NCI-H2107 treated with DMSO at 0.1 percent for 48 hours (cell line): ENCODE measurements around the gene HKDC1.

Experiments used
- DNase-seq: peaks from one replicate; lab custom pipeline; 2025; ENCODE audit not compliant: unreplicated experiment; lab: John Stamatoyannopoulos, UW

The HKDC1 gene

GRCh38 chr10:69215405-69216171, 4.5 kb upstream of the HKDC1 start:
- no peak for DNase-seq

GRCh38 chr10:69216577-69217118, 3.5 kb upstream of the HKDC1 start:
- DNase-seq: no peak

- no peak for DNase-seq
These were observed 2.9 kb upstream of the HKDC1 start for GRCh38 chr10:69217119-69217754.

GRCh38 chr10:69218831-69219230, 1.3 kb upstream of the HKDC1 start:
- no peak for DNase-seq

GRCh38 chr10:69220507-69220906, 375 bp downstream of the HKDC1 start:
- no peak for DNase-seq

DNA sequence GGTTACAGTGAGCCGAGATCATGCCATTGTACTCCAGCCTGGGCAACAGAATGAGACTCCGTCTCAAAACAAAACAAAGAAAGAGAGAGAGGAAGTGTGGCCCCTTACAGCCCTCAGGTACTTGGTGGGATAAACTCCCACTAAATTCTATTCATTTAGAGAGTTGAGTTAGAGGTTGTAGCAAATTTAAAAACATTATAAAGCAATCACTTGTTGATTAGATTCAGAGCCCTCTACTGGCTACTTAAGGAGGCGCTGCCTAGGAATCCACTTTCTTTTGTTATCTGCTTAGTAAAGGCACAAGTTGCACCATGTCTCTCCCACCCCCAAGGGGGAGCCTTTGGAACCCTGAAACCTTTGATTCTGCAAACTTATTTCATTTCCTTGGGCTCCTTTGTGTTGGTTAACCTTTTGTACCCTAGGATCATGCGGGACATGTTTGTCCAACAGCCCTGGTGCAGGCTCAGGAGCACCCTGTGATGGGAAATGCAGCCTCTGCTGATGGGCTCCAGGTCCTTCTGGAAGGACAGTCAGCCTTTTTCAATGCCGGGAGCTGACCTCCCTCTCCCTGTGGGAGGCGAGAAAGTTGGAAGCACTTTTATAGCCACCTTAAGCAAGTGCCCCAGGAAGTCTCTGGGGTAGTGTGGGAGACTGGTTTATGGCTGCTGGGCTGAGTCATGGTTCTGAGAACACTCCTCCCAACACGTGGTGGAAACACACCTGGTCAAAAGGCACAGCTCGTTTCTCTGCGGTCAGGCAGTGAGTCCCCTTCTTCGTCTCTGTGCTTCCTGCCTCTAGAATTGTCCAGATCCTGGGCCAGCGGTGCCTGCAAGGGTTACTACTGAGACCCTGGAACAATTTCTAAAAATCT, 2.3 kb downstream of the HKDC1 start:
- peak; percentile 36 for DNase-seq

DNA sequence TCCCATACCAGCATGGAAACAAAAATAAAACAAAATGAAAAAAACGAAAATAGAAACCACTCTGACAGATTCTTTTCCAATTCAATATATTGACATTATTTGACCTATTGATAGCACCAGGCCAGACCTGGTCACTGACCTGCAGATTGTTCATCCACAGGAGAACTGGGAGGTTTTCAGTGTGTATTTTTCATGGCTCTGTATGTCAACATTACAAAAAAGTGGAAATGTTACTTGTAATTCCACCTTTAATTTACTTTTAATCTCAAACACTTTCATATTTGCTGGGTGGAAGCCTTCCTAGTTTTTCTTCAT, 2.9 kb downstream of the HKDC1 start:
- DNase-seq: no peak

DNA sequence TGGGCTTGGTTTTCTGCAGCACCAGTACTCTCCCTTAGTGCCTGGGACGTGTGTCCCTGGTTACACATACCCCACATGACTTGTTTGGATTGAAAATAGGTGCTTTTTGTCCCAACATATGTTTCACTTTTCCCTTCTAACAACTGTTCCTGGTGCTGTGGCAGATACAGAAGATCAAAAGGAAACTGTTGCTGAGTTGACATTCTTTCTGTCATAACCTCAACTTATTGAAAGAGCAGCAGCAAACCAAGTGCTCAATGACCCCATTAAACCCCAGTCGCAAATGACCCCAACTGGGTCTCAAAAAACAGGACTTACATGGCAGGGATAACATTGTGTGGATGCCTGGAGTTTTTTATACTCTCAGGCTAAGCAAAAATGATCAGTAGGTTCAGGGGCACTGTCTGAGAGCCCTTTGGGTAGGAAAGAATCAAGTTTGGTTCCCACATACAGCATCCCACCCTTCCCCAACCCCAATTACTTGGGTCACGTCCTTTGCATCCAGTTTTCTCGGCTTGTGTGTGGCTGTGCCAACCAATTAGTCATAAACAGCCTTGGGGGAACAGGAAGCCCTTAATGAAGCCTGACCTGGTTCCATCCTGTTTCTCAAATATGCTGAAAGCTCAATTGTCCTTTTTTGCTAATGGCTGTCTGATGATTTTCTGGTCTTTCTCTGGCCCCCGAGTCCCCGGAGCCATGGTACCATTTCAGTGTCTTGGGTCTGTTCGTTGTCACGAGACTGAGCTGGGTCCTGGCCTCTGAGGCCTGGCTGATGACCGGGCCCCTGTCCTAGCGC, 4.9 kb downstream of the HKDC1 start:
- no peak for DNase-seq

DNA sequence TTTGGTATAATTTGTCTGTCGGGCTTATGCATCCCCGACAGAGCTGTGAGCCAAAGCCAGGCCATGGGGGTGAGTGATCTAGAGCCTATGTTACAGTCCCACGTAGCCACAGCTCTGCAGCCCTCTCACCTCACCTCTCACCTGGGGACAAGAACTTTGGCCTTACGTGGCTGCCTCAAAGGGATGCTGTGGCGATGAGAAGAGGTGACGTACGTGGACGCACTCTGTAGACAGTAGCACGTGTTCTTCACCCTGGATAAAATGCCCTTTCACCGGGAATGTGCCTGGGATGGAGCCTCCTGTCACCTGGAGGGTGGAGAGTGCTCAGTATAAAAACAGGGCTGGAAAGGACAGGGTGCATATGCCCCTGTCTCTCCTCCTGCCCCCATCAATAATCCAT, 5.5 kb downstream of the HKDC1 start:
- DNase-seq: no peak

DNA sequence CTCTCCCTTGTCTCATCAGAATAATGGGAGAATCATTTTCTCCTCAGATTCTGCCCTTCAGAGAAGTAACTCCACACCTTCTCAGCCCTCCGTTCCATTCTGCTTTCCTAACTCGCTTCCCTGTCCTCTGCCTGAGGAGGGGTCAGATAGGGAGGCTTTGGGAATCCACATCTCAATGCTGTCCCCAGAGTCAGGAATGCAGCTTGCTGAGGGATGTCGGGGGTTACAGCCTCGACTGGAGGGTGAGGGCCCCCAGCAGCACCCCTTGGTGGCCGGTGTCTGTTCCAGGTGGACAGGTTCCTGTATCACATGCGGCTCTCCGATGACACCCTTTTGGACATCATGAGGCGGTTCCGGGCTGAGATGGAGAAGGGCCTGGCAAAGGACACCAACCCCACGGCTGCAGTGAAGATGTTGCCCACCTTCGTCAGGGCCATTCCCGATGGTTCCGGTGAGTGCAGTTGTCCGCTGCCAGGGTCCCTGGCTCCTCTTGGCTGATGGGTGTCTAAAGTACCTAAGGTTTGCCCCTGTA, 6.9 kb downstream of the HKDC1 start:
- DNase-seq: no peak

GRCh38 chr10:69228151-69228550, 8.0 kb downstream of the HKDC1 start:
- DNase-seq: no peak

GRCh38 chr10:69229616-69229916, 9.4 kb downstream of the HKDC1 start:
- DNase-seq: no peak

DNA sequence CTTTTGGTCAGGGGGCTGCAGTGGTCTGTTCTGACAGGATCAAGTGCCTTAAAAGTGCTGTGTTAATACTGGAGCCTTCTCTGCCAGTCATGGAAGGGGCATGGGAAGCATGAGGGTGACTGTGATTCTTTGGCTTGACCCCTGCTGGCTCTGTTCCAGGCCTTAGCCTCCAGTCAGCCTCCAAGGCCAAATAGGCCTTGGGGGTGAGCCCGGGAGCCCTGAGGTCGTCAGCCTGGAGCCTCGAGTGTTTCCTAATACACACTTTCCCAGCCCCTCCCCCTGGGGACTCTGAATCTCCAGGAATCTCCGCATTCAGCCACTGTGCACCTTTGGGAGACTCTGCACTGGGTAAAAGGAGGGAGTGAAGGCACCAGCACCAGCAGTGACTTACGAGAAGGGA, 10.0 kb downstream of the HKDC1 start:
- no peak for DNase-seq

DNA sequence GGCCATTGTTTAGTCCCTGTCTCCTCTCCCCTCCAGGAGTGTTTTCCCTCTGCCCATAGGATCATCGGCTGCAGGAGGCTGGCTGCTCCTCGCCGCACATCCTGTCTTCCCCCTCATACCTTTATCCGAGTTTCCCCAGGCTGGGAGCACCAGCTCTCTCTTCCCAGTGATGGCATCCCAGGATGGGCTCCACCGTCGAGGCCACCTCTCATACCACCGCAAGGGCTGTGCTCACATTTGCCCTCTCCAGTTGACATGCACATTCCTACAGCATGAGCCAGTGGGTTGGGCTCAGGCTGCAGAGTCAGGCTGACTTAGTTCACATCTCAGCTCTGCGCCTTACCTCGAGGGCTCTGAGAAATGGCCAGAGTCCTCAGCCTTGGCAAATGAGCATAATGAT, 12.1 kb downstream of the HKDC1 start:
- no peak for DNase-seq

DNA sequence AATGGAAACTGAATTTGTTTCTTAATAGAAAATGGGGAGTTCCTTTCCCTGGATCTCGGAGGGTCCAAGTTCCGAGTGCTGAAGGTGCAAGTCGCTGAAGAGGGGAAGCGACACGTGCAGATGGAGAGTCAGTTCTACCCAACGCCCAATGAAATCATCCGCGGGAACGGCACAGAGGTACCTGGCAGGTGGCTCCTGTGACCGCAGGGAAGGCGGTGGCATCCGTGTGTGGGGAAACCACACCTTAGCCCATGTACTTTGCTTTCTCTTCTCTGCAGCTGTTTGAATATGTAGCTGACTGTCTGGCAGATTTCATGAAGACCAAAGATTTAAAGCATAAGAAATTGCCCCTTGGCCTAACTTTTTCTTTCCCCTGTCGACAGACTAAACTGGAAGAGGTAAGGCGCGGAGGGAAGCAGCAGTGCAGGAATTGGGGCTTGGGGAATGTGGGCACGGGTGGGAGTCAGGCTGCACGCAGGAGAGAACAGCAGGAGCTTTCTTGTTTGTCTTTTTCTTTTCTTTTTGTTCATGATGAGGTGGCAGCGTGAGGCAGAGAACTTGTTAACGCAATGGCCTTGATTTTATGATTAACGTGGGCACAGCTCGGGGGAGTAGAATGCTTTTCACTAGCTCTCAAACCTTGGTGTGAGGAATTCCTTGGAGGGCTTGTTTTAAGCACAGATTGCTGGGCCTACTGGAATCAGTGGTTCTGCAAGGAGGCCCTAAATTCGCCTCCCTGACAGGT, 12.8 kb downstream of the HKDC1 start:
- peak; percentile 6 for DNase-seq

GRCh38 chr10:69234447-69234846, 14.3 kb downstream of the HKDC1 start:
- DNase-seq: no peak

DNA sequence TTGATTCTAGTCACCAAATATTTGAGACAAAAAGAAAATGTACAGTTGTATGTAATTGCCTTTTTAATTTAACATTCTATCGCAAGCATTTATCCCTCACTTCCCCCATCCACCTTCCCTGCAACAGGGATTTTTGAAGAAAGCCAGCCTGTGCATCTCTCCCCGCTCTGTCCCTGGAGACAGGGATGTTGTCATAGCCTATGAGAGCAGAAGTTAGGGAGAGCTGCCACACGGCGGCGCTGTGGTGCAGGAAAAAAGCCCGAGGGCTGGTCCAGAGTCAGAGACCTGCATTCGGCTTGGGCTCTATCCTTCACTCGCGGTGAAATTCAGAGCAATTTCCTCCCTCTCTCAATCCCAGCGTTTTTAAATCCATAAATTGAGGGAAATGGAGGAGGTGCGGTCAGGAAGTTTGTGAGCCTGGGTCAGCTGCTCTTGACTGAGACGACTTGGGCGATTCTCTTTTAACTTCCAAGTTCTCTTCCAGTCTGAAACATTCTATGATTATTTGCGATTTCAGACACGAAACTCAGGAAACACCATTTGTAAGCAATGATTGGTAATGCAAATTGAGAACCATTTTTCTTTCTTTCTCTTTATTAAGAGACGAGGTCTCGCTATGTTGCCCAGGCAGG, 17.5 kb downstream of the HKDC1 start:
- DNase-seq: peak; percentile 36

- no peak for DNase-seq
These were observed 19.0 kb downstream of the HKDC1 start for GRCh38 chr10:69239136-69239535.

DNA sequence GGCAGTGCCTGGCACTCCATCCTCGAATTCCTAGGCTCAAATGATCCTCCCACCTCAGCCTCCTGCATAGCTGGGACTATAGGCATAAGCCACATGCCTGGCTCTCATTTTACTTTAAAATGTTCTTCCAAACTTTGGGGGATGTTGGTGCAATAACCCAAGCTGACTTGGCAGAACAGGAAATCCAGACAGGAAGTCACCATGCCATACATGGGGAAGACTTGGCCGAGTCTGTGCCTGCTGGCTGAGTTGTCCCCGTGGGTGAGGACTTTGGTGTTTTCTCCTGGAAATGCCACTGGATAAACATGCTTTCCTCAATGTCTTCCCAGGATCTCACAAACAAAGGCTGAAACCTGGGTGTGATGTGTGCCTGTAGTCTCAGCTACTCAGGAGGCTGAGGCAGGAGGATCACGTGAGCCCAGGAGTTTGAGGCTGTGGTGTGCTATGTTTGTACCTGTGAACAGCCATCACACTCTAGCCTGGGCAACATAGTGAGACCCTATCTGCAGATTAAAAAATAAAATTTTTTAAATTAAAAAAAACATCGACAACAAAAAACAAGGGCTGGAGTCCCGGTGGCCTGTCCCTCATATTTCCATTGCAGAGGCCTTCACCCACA, 19.8 kb downstream of the HKDC1 start:
- DNase-seq: no peak
